Activated CD4-positive, alpha-beta T cell treated with anti-CD3 and anti-CD28 coated beads, Interleukin-10, Interleukin-2, amounts not matched to agents 100 ng/mL and 50 ng/mL, durations not matched to agents 16 hours and 8 hours (primary cell): ENCODE measurements around the gene RBAK.
"Not testable (repeated sequence)": the region's sequence is repeated elsewhere in the genome, so short reads cannot be mapped to it uniquely, and the experiment has no call there.

Experiments used
- DNase-seq: peaks from one replicate; pipeline ENCODE4 v3.0.0-alpha.2; 2020

RBAK gene

GRCh38 chr7:5045558-5046396, at the start of gene RBAK:
TSS of gene RBAK (plus strand) at chr7:5045860. CDS start at chr7:5048077, 2,217 bp downstream.
- DNase-seq: peak; percentile 96

- DNase-seq: no peak
These were observed 48.9 kb upstream of the RBAK start for GRCh38 chr7:4996696-4997222.

DNA sequence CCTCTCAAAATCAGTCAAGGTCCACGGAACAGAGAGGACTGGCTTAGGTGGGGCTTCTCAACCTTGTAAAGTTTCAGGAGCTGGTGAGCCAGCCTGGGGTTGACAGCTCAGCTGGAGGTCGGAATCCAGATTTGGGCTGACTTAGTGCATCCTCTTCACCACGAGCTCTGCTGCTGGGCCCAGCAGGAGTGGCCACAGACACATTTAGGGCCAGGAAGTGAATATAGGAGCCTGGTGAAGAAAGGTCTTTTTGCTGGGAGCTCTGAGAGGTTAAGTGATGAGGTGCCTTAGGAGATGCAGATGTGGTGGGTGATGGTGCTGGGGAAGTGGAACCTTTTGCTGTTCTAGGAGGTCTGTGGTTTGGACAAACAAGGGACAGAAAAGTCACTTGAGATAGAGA, 47.4 kb upstream of the RBAK start:
- DNase-seq: no peak

DNA sequence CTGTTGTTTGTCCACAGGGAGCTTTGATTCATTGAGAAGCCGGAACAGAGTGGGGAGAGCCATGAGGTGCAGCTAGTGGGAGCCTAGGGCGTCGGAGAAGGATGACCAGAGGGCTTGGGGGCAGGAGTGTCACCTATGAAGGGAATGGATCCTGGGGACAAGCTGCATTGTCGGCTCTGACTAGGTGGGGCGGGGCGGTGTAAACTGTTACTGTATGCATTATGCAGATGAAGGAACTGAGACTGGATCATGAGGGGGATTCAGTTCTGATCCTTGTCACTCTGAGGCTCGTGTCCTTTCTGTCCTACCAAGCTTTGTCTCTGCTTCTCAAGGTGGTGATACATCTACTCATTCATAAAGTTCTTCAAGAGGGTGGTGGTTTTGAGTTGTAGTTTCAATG, 46.8 kb upstream of the RBAK start:
- DNase-seq: no peak

- no peak for DNase-seq
These were observed 46.2 kb upstream of the RBAK start for GRCh38 chr7:4999369-4999950.

GRCh38 chr7:5001003-5001402, 44.7 kb upstream of the RBAK start:
- no peak for DNase-seq

DNA sequence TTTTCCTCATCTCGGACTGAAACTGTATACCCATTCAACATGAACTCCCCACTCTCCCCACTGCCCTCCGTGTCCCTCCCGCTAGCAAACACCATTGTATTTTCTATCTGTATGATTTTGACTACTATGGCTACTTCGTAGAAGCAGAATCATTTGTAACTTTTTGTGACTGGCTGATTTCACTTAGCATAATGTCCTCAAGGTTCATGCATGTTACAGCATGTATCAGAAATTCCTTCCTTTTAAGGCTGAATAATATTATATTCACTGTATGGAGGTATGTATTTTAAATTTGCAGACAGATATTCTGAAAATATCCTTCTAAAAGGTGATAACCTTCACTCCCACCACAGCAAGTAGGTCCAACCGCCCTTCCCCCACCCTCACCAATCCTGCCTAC, 43.7 kb upstream of the RBAK start:
- DNase-seq: no peak

DNA sequence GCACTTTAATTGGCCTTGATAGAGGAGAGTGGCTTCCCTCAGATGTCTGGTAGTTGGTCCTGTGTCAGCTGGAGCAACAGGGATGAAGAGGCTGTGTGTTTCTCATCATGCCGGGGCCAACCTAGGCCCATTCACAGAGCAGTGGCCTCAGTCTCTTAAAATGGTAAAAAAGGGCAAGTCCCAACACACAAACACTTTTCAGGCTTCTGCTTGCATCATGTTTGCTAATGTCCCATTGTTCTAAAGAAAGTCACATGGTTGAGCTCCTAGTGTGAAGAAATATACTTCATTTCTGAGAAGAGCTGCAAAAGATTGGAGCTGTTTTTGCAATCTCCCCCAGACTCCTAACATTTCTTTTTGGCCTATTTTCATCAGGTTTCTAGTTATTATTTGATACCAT, 40.6 kb upstream of the RBAK start:
- DNase-seq: no peak

- DNase-seq: no peak
These were observed 32.7 kb upstream of the RBAK start for GRCh38 chr7:5012985-5013384.

DNA sequence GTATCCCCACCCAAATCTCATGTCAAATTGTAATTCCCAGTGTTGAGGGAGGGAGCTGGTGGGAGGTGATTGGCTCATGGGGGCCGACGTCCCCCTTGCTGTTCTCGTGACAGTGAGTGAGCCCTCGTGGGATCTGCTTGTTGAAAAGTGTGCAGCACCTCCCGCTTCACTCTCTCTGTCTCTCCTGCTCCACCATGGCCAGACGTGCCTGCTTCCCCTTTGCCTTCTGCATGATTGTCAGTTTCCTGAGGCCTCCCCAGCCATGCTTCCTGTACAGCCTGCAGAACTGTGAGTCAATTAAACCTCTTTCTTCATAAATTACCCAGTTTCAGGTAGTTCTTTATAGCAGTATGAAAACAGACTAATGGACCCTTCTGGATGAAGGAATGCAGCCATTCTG, 29.7 kb upstream of the RBAK start:
- DNase-seq: not testable (repeated sequence)

DNA sequence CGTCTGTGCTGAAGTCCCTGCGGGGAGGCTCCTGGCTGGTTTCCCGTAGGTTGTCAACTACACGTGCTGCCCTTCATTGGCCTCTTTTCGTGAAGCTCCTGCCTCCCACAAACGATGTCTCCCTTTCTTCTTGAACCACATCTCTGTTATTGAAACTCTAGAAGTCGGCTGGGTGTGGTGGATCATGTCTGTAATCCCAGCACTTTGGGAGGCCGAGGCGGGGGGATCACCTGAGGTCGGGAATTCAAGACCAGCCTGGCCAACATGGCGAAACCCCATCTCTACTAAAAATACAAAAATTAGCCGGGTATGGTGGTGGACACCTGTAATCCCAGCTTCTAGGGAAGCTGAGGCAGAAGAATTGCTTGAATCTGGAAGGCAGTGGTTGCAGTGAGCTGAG, 28.0 kb upstream of the RBAK start:
- DNase-seq: not testable (repeated sequence)

- no peak for DNase-seq
These were observed 25.6 kb upstream of the RBAK start for GRCh38 chr7:5020098-5020497.

- DNase-seq: peak; percentile 8
These were observed 24.6 kb upstream of the RBAK start for GRCh38 chr7:5020976-5021550.

GRCh38 chr7:5023626-5024025, 22.0 kb upstream of the RBAK start:
- DNase-seq: not testable (repeated sequence)

DNA sequence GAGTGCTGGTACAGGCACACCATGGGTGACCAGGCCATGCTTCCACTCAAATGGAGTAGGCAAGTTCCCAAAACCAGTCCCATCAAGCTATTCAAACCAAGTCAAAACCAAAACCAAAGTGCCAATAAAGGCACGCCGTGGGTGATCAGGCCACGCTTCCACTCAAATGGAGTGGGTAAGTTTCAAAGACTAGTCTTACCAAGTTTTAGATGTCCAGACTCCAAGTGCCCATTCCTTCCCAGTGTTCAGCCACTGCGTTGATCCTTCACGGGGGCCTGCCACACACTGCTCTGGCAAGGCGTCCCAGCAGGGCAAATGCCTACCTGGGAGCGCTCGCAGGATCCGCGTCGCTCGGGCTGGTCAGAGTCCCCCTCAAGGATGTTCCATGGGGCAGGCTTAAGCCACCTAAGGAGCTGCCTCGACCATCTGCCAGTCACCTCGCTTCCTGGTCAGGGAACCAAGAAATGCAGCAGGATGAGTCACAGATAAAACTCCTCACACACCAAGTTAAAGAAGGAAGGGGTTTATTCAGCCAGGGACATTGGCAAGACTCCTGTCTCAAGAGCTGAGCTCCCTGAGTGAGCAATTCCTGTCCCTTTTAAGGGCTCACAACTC, 17.8 kb upstream of the RBAK start:
- DNase-seq: not testable (repeated sequence)

DNA sequence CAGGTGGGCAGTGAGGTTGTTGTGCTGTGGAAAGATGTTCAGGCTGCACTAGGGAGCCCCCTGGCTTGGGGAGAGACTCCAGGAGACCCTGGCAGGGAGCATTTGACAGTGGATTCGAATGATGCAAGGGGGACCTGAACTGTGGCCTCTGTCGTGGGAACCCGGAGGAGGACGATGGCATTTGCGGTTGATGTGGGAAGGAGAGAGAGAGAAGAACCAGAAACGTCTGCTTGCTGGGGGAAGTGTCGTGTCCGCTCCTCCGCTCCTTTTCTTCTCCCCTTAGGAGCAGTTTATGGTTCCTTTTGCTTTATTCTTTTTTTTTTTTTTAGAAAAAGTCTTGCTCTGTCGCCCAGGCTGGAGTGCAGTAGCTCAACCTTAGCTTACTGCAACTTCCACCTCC, 12.5 kb upstream of the RBAK start:
- not testable (repeated sequence) for DNase-seq

DNA sequence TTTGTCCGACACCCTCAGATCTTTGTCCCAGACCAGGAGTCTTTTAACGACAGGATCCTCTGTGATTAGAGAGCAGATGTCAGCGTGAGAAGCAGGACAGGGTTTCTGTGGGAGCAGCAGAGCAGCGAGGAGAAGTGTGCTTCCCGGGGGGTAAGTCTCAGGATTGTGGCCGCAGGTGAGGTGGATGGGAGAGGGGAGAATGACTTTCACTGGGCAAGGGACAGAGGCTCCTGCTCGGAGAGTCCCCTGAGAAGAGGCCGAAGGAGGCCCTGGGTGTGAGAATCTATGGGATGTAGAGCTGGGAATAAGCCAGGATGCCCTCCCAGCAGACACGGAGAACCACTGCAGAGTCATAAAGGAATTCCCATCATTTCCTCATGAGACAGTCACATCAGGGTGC, 10.4 kb upstream of the RBAK start:
- no peak for DNase-seq

DNA sequence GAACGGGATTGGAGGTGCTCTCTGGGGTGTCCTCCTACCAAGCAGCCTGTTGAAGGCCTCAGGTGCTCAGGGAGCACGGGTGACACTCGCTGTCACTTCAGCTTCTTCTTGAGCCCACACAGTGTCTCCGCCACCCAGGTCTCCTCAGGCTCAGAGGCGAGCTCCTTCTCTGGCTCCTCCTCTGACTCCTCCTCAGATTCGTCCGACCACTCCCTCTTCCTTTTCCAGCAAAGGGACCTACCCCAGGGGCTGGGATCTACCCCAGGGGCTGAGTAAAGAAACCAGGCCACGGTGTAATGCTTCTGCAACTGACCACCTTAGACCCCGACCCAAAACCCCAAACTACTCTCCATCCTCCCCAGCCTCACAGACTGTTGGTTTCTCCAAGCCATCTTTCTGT, 9.2 kb upstream of the RBAK start:
- DNase-seq: no peak

DNA sequence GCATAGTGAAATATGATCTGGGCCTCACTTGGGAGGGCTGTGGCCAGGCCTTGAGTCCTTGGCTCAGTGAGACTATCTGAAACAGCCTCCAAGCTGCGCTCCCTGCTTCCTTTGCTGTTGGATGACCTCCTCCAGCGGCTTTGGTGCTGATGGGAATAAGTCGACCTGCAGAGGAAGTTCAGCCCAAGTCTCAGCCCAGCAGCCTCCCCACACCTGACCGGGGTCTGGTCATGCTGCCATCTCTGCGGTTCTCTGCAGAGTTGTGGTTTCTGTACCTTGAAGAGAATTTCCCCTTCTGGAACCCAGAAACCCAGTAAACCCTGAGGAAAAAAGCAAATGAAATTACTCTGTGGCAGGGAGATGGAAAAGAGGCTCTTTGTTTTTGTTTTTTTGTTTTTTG, 4.6 kb upstream of the RBAK start:
- no peak for DNase-seq

GRCh38 chr7:5043661-5044060, 2.0 kb upstream of the RBAK start:
- no peak for DNase-seq

DNA sequence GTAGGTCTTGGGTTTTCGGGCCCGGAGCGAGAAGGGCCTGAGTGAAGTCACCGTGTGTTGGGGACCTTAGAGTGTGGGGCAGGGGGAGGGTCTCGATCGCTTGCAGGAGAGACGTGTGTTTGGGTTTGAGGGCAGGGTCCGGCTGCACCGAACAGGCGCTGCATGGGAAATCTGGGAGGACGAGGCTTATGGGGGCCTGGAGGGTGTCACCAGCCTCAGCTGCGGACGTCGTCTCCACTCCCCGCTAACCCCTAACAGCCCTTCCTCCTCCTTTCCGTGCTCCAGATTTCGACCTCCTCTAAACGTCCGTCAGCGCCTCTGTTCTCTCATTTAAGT, 705 bp downstream of the RBAK start:
- DNase-seq: not testable (repeated sequence)

DNA sequence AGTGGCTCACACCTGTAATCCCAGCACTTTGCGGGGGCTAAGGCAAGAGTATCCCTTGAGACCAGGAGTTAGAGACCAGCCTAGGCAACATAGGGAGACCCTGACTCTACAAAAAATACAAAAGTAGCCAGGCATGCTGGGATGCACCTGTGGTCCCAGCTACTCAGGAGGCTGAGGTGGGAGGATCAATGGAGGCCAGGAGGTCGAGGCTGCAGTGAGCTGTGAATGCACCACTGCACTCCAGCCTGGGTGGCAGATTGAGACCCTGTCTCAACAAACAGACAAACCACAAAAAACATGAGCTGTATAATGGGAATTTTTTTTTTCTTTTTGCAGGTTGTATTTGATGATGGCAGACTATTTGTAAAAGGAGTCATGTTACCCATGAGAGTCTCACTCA, 1.5 kb downstream of the RBAK start:
- DNase-seq: not testable (repeated sequence)

DNA sequence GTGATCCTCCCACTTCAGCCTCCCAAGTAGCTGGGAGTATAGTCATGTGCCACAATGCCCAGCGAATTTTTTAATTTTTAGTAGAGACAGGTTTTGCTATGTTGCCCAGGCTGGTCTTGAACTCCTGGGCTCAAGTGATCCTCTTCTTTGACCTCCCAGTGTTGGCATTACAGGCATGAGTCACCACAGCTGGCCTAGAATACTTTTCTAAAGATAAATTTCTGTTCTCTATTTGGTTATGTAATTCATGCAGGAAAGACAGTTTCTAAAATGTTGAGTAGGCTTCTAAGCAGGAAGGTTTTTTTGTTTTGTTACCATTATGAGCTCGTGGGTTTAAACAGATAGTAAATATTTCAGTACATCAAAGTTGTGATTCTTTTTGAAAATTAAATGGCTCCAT, 5.0 kb downstream of the RBAK start:
- DNase-seq: no peak

GRCh38 chr7:5051731-5052130, 6.1 kb downstream of the RBAK start:
- not testable (repeated sequence) for DNase-seq
